GM13976 (cell line): ENCODE results near the gene ACSF2.

Source experiments
- DNase-seq: peaks from one replicate; pipeline ENCODE4 v3.0.0; 2012; ENCODE audit warnings: low spot score
- CTCF ChIP-seq: IDR thresholded peaks from 2 replicates; pipeline ENCODE4 v1.5.1; 2012; ENCODE audit warnings: borderline replicate concordance, mild to moderate bottlenecking; ENCODE audit not compliant: insufficient read depth; ENCODE audit errors: extremely low read depth, missing control alignments, control extremely low read depth
- in situ Hi-C: fragments of 300-500 bp; cut with MboI; formaldehyde crosslinking; loops from one replicate; pipeline ENCODE4 v1.12.0; 2022; ENCODE audit warnings: low sequenced_read_pairs, mixed read lengths, inconsistent platforms; ENCODE audit not compliant: unreplicated experiment

ACSF2 gene

GRCh38 chr17:50488880-50489279, 62.9 kb downstream of the ACSF2 start:
- in situ Hi-C loops = no loop called here
- no peak for DNase-seq
- no peak for TF ChIP-seq CTCF

DNA sequence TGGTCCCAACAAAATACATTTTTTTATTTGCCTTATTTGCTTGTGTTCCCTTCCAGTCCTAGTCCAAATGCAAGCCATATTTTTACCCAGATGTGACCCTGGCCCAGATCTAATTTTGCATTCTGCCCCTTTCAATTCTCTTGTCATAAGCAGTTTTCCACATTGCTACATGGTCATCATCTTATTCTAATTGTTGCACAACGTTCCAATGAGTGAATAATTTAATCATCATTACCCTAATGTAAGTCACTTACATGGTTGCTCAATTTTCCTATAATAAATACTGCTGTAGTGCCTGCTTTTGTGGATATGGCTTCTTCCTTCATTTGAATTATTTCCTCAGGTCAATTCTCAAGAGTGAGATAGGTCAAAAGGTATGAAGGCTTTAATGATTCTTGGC, 65.5 kb downstream of the ACSF2 start:
- in situ Hi-C loops = loop anchor here (5.0 kb wide), 1 partner anchor 51 kb away; no protein-coding TSS in a partner anchor
- no peak for TF ChIP-seq CTCF
- no peak for DNase-seq

- in situ Hi-C loops = loop anchor here (5.0 kb wide), 1 partner anchor 50 kb away; no protein-coding TSS in a partner anchor
- TF ChIP-seq CTCF = no peak
- DNase-seq = no peak
These were observed 66.2 kb downstream of the ACSF2 start for GRCh38 chr17:50492214-50492613.

- no peak for TF ChIP-seq CTCF
- DNase-seq = no peak
- in situ Hi-C loops = loop anchor here (5.0 kb wide), 1 partner anchor 49 kb away; no protein-coding TSS in a partner anchor
These were observed 67.7 kb downstream of the ACSF2 start for GRCh38 chr17:50493744-50494143.

DNA sequence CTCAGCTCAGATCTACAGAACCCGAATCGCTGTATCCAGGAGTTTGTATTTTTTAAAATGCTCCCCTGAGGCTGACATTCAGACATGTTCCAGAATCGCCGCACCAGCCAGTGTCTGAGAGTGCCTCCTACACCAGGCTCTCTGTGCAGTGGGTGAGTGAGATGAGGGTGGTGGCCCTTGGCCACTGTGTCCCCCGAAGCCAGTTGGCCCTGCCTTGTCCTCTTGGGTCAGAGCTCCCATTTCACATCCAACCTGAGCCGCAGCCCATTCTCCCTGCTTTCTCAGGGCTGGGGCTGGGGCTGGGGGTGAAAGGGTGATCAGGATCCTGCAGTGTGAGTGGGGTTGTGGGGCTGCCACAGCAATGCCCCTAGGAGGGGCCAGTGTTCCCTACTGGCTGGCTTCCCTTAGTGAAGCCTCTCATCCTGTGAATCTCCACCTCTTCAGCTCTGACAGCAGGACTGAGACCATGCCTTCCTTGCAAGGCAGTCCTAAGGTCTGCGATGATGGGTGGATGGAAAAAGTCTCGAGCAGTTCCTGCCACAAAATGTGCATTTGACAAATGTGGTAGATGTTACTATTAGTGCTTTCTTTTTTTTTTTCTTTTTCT, 69.3 kb downstream of the ACSF2 start:
- TF ChIP-seq CTCF = no peak
- in situ Hi-C loops = no loop called here
- DNase-seq = no peak

- no peak for TF ChIP-seq CTCF
- no peak for DNase-seq
- in situ Hi-C loops = no loop called here
These were observed 69.9 kb downstream of the ACSF2 start for GRCh38 chr17:50495918-50496317.
